ENCODE data around the gene GRIK4.

GRIK4 gene

GRCh38 chr11:120645639-120646038 is 134.1 kb downstream of the GRIK4 start:
- no peaks in the 10 kb centered on the region for H3K4me1 ChIP-seq (ENCODE audit: control insufficient read depth, insufficient read depth, low read length, poor library complexity, severe bottlenecking)
- no peaks in the 10 kb centered on the region for H3K36me3 ChIP-seq (ENCODE audit: control insufficient read depth, insufficient read depth, low read length)
- H3K9me3 ChIP-seq (ENCODE audit: control insufficient read depth, low read length) = no peaks in the 10 kb centered on the region
- WGBS, 2 experiments (ENCODE audit: insufficient coverage in 2 of 2) = 5 to 8% methylated on average over 8 to 9 of the region's 12 CpGs
- H3K27ac ChIP-seq (ENCODE audit: low read depth, low read length, severe bottlenecking) = no peak overlapping the region
- H3K4me3 ChIP-seq (ENCODE audit: extremely low read depth, insufficient read depth, low read length, poor library complexity, severe bottlenecking) = no peak overlapping the region

- no peaks in the 10 kb centered on the region for H3K4me1 ChIP-seq (ENCODE audit: control insufficient read depth, insufficient read depth, low read length, poor library complexity, severe bottlenecking)
- H3K27ac ChIP-seq (ENCODE audit: low read depth, low read length, severe bottlenecking) = no peak overlapping the region
- no peak overlapping the region for H3K4me3 ChIP-seq (ENCODE audit: extremely low read depth, insufficient read depth, low read length, poor library complexity, severe bottlenecking)
- 10 to 17% methylated on average over 2 to 3 of the region's 3 CpGs for WGBS, 2 experiments (ENCODE audit: insufficient coverage in 2 of 2)
- no peaks in the 10 kb centered on the region for H3K9me3 ChIP-seq (ENCODE audit: control insufficient read depth, low read length)
- H3K36me3 ChIP-seq (ENCODE audit: control insufficient read depth, insufficient read depth, low read length) = no peaks in the 10 kb centered on the region
Observed at GRCh38 chr11:120646206-120646605, 134.7 kb downstream of the GRIK4 start.

DNA sequence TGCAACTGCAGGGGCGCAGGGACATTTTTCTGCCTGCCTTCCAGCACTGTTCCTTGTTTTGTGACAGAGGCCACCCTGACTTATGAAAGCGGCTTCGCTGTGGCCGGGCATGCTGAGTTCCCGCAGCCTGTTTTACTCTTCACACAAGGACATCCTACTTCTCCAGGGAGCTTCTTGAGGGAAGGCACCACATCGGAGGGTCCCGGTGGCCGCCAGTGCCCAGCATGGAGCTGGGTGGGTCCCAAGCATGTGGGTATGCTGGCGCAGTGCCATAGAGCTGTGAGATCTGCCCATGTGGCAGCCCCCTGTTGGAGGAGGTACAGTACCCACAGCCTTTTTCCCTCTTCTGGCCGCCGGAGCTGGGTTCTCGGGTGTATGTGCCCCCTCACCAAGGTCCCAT is 136.1 kb downstream of the GRIK4 start:
- no peaks in the 10 kb centered on the region for H3K36me3 ChIP-seq (ENCODE audit: control insufficient read depth, insufficient read depth, low read length)
- H3K4me3 ChIP-seq (ENCODE audit: extremely low read depth, insufficient read depth, low read length, poor library complexity, severe bottlenecking) = no peak overlapping the region
- WGBS, 2 experiments (ENCODE audit: insufficient coverage in 2 of 2) = 76 to 77% methylated on average over 5 to 9 of the region's 12 CpGs
- H3K4me1 ChIP-seq (ENCODE audit: control insufficient read depth, insufficient read depth, low read length, poor library complexity, severe bottlenecking) = no peaks in the 10 kb centered on the region
- H3K27ac ChIP-seq (ENCODE audit: low read depth, low read length, severe bottlenecking) = no peak overlapping the region
- H3K9me3 ChIP-seq (ENCODE audit: control insufficient read depth, low read length) = no peaks in the 10 kb centered on the region

DNA sequence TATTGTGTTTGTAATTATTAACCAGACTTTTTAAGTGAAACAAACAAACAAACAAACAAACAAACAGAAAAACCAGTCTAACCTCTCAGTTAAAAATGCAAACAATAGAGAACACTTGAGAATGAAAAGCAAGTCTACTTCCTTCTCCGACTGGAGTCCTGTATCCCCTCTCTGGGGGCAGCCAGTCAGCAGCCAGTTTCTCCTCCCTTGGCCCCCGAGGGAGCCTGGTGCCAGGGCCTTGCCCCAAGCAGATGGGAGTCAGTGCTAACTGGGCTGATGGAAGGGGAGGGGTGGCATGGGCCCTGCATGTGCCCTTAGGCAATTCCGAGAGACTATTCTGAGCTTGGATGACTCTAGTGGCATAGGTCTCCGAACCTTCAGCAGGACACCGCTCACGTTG is 137.2 kb downstream of the GRIK4 start:
- Histone ChIP-seq H3K4me1 (ENCODE audit: control insufficient read depth, insufficient read depth, low read length, poor library complexity, severe bottlenecking) (no peaks in the 10 kb centered on the region), H3K36me3 (ENCODE audit: control insufficient read depth, insufficient read depth, low read length) (no peaks in the 10 kb centered on the region), H3K27ac (ENCODE audit: low read depth, low read length, severe bottlenecking) (no peak overlapping the region), H3K4me3 (ENCODE audit: extremely low read depth, insufficient read depth, low read length, poor library complexity, severe bottlenecking) (no peak overlapping the region), H3K9me3 (ENCODE audit: control insufficient read depth, low read length) (no peaks in the 10 kb centered on the region)
- 79 to 82% methylated on average over 4 to 5 of the region's 6 CpGs for WGBS, 2 experiments (ENCODE audit: insufficient coverage in 2 of 2)

GRCh38 chr11:120649316-120649715 is 137.8 kb downstream of the GRIK4 start:
- Histone ChIP-seq H3K36me3 (ENCODE audit: control insufficient read depth, insufficient read depth, low read length) (no peaks in the 10 kb centered on the region), H3K4me3 (ENCODE audit: extremely low read depth, insufficient read depth, low read length, poor library complexity, severe bottlenecking) (no peak overlapping the region), H3K27ac (ENCODE audit: low read depth, low read length, severe bottlenecking) (no peak overlapping the region), H3K4me1 (ENCODE audit: control insufficient read depth, insufficient read depth, low read length, poor library complexity, severe bottlenecking) (no peaks in the 10 kb centered on the region), H3K9me3 (ENCODE audit: control insufficient read depth, low read length) (no peaks in the 10 kb centered on the region)
- 61 to 70% methylated on average over 5 of the region's 5 CpGs for WGBS, 2 experiments (ENCODE audit: insufficient coverage in 2 of 2)

- no peak overlapping the region for H3K27ac ChIP-seq (ENCODE audit: low read depth, low read length, severe bottlenecking)
- no peak overlapping the region for H3K4me3 ChIP-seq (ENCODE audit: extremely low read depth, insufficient read depth, low read length, poor library complexity, severe bottlenecking)
- no peaks in the 10 kb centered on the region for H3K9me3 ChIP-seq (ENCODE audit: control insufficient read depth, low read length)
- WGBS, 2 experiments (ENCODE audit: insufficient coverage in 2 of 2) = 70 to 74% methylated on average over 3 of the region's 3 CpGs
- no peaks in the 10 kb centered on the region for H3K36me3 ChIP-seq (ENCODE audit: control insufficient read depth, insufficient read depth, low read length)
- no peaks in the 10 kb centered on the region for H3K4me1 ChIP-seq (ENCODE audit: control insufficient read depth, insufficient read depth, low read length, poor library complexity, severe bottlenecking)
Observed at GRCh38 chr11:120651396-120651795, 139.8 kb downstream of the GRIK4 start.

DNA sequence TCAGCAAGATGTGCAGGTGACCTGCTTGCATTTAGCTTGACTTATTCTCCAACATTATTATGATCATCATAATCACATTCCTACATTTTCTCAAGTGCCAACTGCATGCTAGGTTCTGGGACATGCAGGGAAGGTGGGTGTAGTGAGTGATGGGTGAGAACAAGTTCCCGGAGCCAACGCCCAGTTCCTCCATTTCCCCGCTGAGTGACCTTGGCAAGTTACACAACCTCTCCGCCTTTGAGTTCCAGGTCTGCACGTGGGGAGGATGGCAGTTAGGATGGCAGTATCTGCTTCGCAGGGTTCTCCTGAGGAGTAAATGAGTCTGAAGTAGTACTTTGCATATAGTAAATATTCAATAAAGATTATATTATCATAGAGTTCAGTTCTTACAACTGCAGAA is 140.3 kb downstream of the GRIK4 start:
- H3K4me3 ChIP-seq (ENCODE audit: extremely low read depth, insufficient read depth, low read length, poor library complexity, severe bottlenecking) = no peak overlapping the region
- WGBS, 2 experiments (ENCODE audit: insufficient coverage in 2 of 2) = 85 to 100% methylated on average over 1 to 5 of the region's 6 CpGs

DNA sequence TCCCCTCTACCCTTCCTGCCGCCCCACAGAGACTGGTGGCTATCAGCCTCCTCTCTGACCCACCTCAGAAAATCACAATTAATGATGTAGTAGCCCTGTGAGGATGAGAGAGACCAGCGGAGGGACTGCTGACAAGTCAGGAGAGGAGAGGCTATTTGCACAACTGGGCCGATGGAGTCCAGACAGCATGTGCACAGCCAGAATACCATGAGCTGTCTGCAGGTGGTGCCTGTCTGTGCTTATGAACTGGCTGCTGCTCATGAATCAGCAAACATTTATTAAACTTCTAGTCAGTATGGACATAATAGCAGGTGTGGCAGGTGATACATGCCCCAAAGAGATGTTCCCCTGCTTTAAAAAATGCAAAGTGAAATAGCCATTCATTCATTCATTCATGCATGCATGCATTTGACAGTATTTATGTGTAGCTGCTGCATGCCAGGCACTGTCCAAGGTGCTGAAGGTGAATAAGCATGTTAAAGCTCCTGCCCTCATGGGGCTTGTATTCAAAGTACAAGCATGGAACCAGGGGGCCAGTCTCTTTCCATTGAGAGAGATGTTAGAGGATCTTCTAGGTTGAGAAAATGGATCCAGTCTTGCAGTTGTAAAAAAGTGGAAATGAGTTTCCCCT is 141.3 kb downstream of the GRIK4 start:
- Histone ChIP-seq H3K9me3 (ENCODE audit: control insufficient read depth, low read length) (no peaks in the 10 kb centered on the region), H3K4me3 (ENCODE audit: extremely low read depth, insufficient read depth, low read length, poor library complexity, severe bottlenecking) (no peak overlapping the region), H3K4me1 (ENCODE audit: control insufficient read depth, insufficient read depth, low read length, poor library complexity, severe bottlenecking) (no peaks in the 10 kb centered on the region), H3K36me3 (ENCODE audit: control insufficient read depth, insufficient read depth, low read length) (no peaks in the 10 kb centered on the region), H3K27ac (ENCODE audit: low read depth, low read length, severe bottlenecking) (no peak overlapping the region)
- 66 to 100% methylated on average over 2 of the region's 3 CpGs for WGBS, 2 experiments (ENCODE audit: insufficient coverage in 2 of 2)

More for the DNA sequence above, 140.3 kb downstream of the GRIK4 start:
- no peaks in the 10 kb centered on the region for H3K36me3 ChIP-seq (ENCODE audit: control insufficient read depth, insufficient read depth, low read length)
- no peaks in the 10 kb centered on the region for H3K9me3 ChIP-seq (ENCODE audit: control insufficient read depth, low read length)
- H3K4me1 ChIP-seq (ENCODE audit: control insufficient read depth, insufficient read depth, low read length, poor library complexity, severe bottlenecking) = no peaks in the 10 kb centered on the region
- H3K27ac ChIP-seq (ENCODE audit: low read depth, low read length, severe bottlenecking) = no peak overlapping the region

- no peaks in the 10 kb centered on the region for H3K4me1 ChIP-seq (ENCODE audit: control insufficient read depth, insufficient read depth, low read length, poor library complexity, severe bottlenecking)
- H3K4me3 ChIP-seq (ENCODE audit: extremely low read depth, insufficient read depth, low read length, poor library complexity, severe bottlenecking) = no peak overlapping the region
- H3K36me3 ChIP-seq (ENCODE audit: control insufficient read depth, insufficient read depth, low read length) = no peaks in the 10 kb centered on the region
- WGBS, 2 experiments (ENCODE audit: insufficient coverage in 2 of 2) = 90 to 91% methylated on average over 3 to 4 of the region's 5 CpGs
- H3K9me3 ChIP-seq (ENCODE audit: control insufficient read depth, low read length) = no peaks in the 10 kb centered on the region
- H3K27ac ChIP-seq (ENCODE audit: low read depth, low read length, severe bottlenecking) = no peak overlapping the region
Observed at GRCh38 chr11:120655589-120655988, 144.0 kb downstream of the GRIK4 start.

- H3K4me3 ChIP-seq (ENCODE audit: extremely low read depth, insufficient read depth, low read length, poor library complexity, severe bottlenecking) = no peak overlapping the region
- H3K9me3 ChIP-seq (ENCODE audit: control insufficient read depth, low read length) = no peaks in the 10 kb centered on the region
- WGBS, 2 experiments (ENCODE audit: insufficient coverage in 2 of 2) = 100% methylated on average over 2 of the region's 6 CpGs
- H3K36me3 ChIP-seq (ENCODE audit: control insufficient read depth, insufficient read depth, low read length) = no peaks in the 10 kb centered on the region
- no peak overlapping the region for H3K27ac ChIP-seq (ENCODE audit: low read depth, low read length, severe bottlenecking)
- H3K4me1 ChIP-seq (ENCODE audit: control insufficient read depth, insufficient read depth, low read length, poor library complexity, severe bottlenecking) = no peaks in the 10 kb centered on the region
Observed at GRCh38 chr11:120657306-120658070, 145.9 kb downstream of the GRIK4 start.

- no peak overlapping the region for H3K4me3 ChIP-seq (ENCODE audit: extremely low read depth, insufficient read depth, low read length, poor library complexity, severe bottlenecking)
- H3K36me3 ChIP-seq (ENCODE audit: control insufficient read depth, insufficient read depth, low read length) = no peaks in the 10 kb centered on the region
- no peaks in the 10 kb centered on the region for H3K9me3 ChIP-seq (ENCODE audit: control insufficient read depth, low read length)
- no CpG with 5 or more reads among the region's 3 CpGs for WGBS, 2 experiments (ENCODE audit: insufficient coverage in 2 of 2)
- no peaks in the 10 kb centered on the region for H3K4me1 ChIP-seq (ENCODE audit: control insufficient read depth, insufficient read depth, low read length, poor library complexity, severe bottlenecking)
- H3K27ac ChIP-seq (ENCODE audit: low read depth, low read length, severe bottlenecking) = no peak overlapping the region
Observed at GRCh38 chr11:120658071-120658423, 146.5 kb downstream of the GRIK4 start.

Data from mesodermal cell (in vitro differentiated cells).